Transverse colon (tissue), 4 donors: Measurements from ENCODE around the gene KCNT1.

Experiments
- EP300 ChIP-seq: sonication (generic); formaldehyde crosslinking; IDR thresholded peaks from one replicate; pipeline ENCODE4 v1.6.1; 2017; ENCODE audit warnings: antibody characterized with exemption, low read depth
- POLR2AphosphoS5 ChIP-seq, 3 donors: sonication (generic); formaldehyde crosslinking; IDR thresholded peaks; one replicate each; pipeline ENCODE4 v1.6.1; 2016; ENCODE audit warnings: antibody characterized with exemption in 3 of 3
- TF ChIP-seq, protein P1 (sequence below), 5 experiments: fragments of 200-600 bp in 3 of 5; fragments of 450-650 bp in 2 of 5; sonication (generic) in 3 of 5; IDR thresholded peaks; 1 replicate in 2 of 5; 2 replicates in 3 of 5; pipeline ENCODE4 v1.5.1; 2016 to 2017; ENCODE audit warnings: antibody characterized with exemption in 5 of 5, inconsistent platforms in 3 of 5, mild to moderate bottlenecking in 2 of 5, moderate library complexity in 1 of 5

DNA sequence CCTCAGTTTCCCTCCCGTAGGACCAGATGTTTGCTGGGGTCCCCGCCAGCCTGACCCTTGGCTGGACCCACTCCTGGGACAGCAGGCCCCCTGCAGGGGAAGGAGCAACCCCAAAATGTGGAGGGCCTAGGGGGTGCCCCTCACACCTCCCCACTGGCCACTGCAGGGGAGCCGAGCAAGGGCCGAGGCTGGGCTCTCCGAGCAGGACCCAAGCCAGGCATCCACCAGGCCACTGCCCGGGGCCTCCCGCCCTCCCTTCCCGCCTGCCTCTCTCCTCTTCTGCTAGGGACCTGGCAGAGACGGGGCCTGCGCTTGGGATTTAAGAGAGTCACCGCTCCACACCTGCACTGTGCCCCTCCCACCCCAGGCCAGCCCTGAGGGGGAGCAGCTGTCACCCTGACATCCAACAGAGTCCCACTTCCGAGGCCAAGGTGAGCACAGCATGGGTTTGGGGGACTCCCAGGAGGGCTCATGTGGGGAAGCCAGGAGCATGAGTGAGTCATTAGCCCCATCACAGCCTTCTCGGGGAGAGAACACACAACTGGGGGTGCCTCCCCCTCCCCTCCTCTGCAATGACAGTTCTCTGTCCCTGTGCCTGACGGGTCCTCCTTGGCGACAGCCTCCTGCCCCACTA lies 18.5 kb upstream of the KCNT1 start:
- TF ChIP-seq, protein P1, sequence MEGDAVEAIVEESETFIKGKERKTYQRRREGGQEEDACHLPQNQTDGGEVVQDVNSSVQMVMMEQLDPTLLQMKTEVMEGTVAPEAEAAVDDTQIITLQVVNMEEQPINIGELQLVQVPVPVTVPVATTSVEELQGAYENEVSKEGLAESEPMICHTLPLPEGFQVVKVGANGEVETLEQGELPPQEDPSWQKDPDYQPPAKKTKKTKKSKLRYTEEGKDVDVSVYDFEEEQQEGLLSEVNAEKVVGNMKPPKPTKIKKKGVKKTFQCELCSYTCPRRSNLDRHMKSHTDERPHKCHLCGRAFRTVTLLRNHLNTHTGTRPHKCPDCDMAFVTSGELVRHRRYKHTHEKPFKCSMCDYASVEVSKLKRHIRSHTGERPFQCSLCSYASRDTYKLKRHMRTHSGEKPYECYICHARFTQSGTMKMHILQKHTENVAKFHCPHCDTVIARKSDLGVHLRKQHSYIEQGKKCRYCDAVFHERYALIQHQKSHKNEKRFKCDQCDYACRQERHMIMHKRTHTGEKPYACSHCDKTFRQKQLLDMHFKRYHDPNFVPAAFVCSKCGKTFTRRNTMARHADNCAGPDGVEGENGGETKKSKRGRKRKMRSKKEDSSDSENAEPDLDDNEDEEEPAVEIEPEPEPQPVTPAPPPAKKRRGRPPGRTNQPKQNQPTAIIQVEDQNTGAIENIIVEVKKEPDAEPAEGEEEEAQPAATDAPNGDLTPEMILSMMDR (IDR thresholded peaks at IDR 0.05): no peak
- TF ChIP-seq EP300 (no peak), POLR2AphosphoS5 (IDR thresholded peaks at IDR 0.05) (no peak)
